GM21529 (cell line): ENCODE measurements around the gene NPAS1.
"Not testable (repeated sequence)": the region's sequence is repeated elsewhere in the genome, so short reads cannot be mapped to it uniquely, and the experiment has no call there.

Source experiments
- ATAC-seq: cut with Tn5 transposase; IDR thresholded peaks from one replicate; pipeline ENCODE4 v1.9.1; 2021; ENCODE audit not compliant: unreplicated experiment

NPAS1 gene

GRCh38 chr19:46988614-46989230, 30.9 kb upstream of the NPAS1 start:
- no peak for ATAC-seq

GRCh38 chr19:46990991-46991676, 28.5 kb upstream of the NPAS1 start:
- ATAC-seq, result no peak

- ATAC-seq, result no peak
Observed at GRCh38 chr19:46992699-46993535, 26.7 kb upstream of the NPAS1 start.

- no peak for ATAC-seq
Observed at GRCh38 chr19:46993622-46994021, 26.0 kb upstream of the NPAS1 start.

- ATAC-seq, result no peak
Observed at GRCh38 chr19:46994141-46994686, 25.4 kb upstream of the NPAS1 start.

GRCh38 chr19:46995492-46995891, 24.1 kb upstream of the NPAS1 start:
- ATAC-seq, result no peak

- no peak for ATAC-seq
Observed at GRCh38 chr19:46998445-46999125, 21.1 kb upstream of the NPAS1 start.

GRCh38 chr19:46999377-46999776, 20.3 kb upstream of the NPAS1 start:
- no peak for ATAC-seq

GRCh38 chr19:46999878-47000277, 19.8 kb upstream of the NPAS1 start:
- ATAC-seq, result no peak

GRCh38 chr19:47000373-47000772, 19.3 kb upstream of the NPAS1 start:
- no peak for ATAC-seq

GRCh38 chr19:47001584-47001983, 18.1 kb upstream of the NPAS1 start:
- ATAC-seq, result no peak

- ATAC-seq, result no peak
Observed at GRCh38 chr19:47002106-47002766, 17.4 kb upstream of the NPAS1 start.

GRCh38 chr19:47002853-47003610, 16.6 kb upstream of the NPAS1 start:
- no peak for ATAC-seq

- no peak for ATAC-seq
Observed at GRCh38 chr19:47003611-47004465, 15.8 kb upstream of the NPAS1 start.

GRCh38 chr19:47005164-47005641, 14.4 kb upstream of the NPAS1 start:
- no peak for ATAC-seq

GRCh38 chr19:47005873-47006272, 13.8 kb upstream of the NPAS1 start:
- no peak for ATAC-seq

- no peak for ATAC-seq
Observed at GRCh38 chr19:47006496-47006895, 13.1 kb upstream of the NPAS1 start.

GRCh38 chr19:47010549-47010948, 9.1 kb upstream of the NPAS1 start:
- not testable (repeated sequence) for ATAC-seq

GRCh38 chr19:47012617-47013016, 7.0 kb upstream of the NPAS1 start:
- no peak for ATAC-seq
